Measurements from ENCODE around the gene KCNIP1.

DNA sequence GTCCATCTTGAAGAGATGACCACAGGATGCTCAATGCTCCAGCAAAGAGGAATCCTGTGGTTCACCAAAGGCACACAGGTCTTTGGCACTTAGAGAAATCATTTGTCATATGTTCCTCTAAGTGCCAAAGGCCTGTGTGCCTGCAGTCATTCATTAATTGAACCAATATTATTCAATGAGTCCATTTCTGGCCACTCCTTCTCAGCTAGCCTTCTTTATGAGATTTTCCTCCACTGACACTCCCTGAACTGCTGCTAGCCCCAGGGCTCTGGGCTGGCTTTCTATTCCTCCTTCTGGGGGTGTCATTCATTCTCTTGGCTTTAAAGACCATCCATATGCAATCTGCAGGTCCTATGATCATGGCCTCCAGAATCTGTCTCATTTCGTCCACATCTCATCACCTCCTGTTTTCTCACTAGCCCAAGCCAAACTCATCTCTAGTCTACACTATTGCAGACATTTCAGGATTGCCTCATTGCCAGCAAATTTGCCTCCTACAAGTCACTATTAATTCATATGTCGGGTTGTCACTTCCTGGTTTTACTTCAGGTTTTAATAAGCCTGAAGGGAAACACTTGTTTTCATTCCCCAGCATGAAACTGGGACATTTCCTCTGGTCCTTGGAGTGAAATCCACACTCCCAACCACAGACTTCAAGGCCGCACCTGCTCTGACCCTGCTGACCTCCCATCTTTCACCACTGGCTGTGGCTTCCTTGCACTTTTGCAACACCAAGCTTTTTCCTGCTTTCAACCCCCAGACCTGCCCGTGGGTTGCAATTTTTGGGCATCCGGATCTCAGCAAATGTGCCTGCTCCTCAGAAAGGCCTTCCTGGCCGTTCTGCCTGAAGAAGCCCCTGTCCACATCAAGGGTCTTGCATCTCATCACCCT is 35.1 kb downstream of the KCNIP1 start:
- TF ChIP-seq, protein P1, sequence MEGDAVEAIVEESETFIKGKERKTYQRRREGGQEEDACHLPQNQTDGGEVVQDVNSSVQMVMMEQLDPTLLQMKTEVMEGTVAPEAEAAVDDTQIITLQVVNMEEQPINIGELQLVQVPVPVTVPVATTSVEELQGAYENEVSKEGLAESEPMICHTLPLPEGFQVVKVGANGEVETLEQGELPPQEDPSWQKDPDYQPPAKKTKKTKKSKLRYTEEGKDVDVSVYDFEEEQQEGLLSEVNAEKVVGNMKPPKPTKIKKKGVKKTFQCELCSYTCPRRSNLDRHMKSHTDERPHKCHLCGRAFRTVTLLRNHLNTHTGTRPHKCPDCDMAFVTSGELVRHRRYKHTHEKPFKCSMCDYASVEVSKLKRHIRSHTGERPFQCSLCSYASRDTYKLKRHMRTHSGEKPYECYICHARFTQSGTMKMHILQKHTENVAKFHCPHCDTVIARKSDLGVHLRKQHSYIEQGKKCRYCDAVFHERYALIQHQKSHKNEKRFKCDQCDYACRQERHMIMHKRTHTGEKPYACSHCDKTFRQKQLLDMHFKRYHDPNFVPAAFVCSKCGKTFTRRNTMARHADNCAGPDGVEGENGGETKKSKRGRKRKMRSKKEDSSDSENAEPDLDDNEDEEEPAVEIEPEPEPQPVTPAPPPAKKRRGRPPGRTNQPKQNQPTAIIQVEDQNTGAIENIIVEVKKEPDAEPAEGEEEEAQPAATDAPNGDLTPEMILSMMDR (IDR thresholded peaks at IDR 0.05; ENCODE audit: control extremely low read depth in 1 of 3, insufficient read depth in 1 of 3, low read depth in 1 of 3, low read length in 3 of 3), result no peak
- TF ChIP-seq POLR2AphosphoS5 (IDR thresholded peaks at IDR 0.05; ENCODE audit: low read depth, low read length) (no peak), TCF12 (IDR thresholded peaks at IDR 0.05; ENCODE audit: low read depth, low read length) (no peak)

Measured in H1 (cell line).